ENCODE measurements around the gene ESR2.

GRCh38 chr14:64234877-64235651, 59.1 kb downstream of the ESR2 start:
- TF ChIP-seq CTCF (IDR thresholded peaks at IDR 0.05; ENCODE audit: insufficient read depth, low read depth, low read length) (no peak), EZH2 (IDR thresholded peaks at IDR 0.05; ENCODE audit: insufficient read depth, low read length) (no peak)

All from astrocyte (in vitro differentiated cells and primary cell).